Uterus (tissue), 2 donors: Measurements from ENCODE around the gene ABLIM2.

ENCODE experiments used
- CTCF ChIP-seq, 4 experiments: fragments of 200-600 bp in 2 of 4; fragments of 450-650 bp in 2 of 4; sonication (generic) in 2 of 4; IDR thresholded peaks; one replicate each; pipeline ENCODE4 v1.5.1; 2016 to 2019; ENCODE audit warnings: antibody characterized with exemption in 4 of 4, mild to moderate bottlenecking in 2 of 4, moderate library complexity in 1 of 4
- POLR2A ChIP-seq, 2 donors: fragments of 450-650 bp; IDR thresholded peaks; one replicate each; pipeline ENCODE4 v1.6.1; 2016; ENCODE audit warnings: antibody characterized with exemption in 2 of 2, mild to moderate bottlenecking in 1 of 2, moderate library complexity in 1 of 2

DNA sequence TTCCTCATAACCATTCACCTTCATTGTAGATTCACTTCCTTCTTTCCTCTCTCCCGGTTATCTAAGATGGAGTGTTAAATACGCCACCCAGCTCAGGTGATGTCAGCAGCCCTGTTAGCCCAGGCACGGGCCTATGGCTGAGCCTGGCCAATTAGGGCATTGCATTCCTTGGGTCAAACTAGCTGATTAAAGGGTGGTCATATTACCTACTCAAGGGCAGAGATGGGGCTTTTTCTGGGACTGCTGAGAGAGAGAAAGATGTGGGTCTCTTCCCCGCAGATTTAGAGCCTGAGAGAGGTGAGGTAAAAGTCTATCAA, 179.0 kb downstream of the ABLIM2 start:
- TF ChIP-seq CTCF (IDR thresholded peaks at IDR 0.05) (no peak), POLR2A (IDR thresholded peaks at IDR 0.05) (no peak)
